Measurements from ENCODE around the gene VEZT.

GRCh38 chr12:95326855-95327254 lies 109.2 kb downstream of the VEZT start:
- no peak for TF ChIP-seq YY1 (IDR thresholded peaks at IDR 0.05; ENCODE audit: low read depth)
- TF ChIP-seq EP300 (IDR thresholded peaks at IDR 0.05; ENCODE audit: borderline replicate concordance), result no peak
- TF ChIP-seq TAF1 (IDR thresholded peaks at IDR 0.05; ENCODE audit: low read depth), result no peak
- no peak for TF ChIP-seq RAD21 (IDR thresholded peaks at IDR 0.05; ENCODE audit: low read depth)
- no peak for TF ChIP-seq CEBPB (IDR thresholded peaks at IDR 0.05)
- no peak for TF ChIP-seq MAX (IDR thresholded peaks at IDR 0.05)
- TF ChIP-seq TCF12 (IDR thresholded peaks at IDR 0.05; ENCODE audit: low read depth), result no peak
- no peak for TF ChIP-seq ZBTB7A (IDR thresholded peaks at IDR 0.05; ENCODE audit: low read depth)
- no peak for TF ChIP-seq NFIC (IDR thresholded peaks at IDR 0.05)
- no peak for TF ChIP-seq FOXM1 (IDR thresholded peaks at IDR 0.05; ENCODE audit: borderline replicate concordance, low read depth)
- TF ChIP-seq CREB1 (IDR thresholded peaks at IDR 0.05; ENCODE audit: low read depth), result no peak
- TF ChIP-seq REST (IDR thresholded peaks at IDR 0.05; ENCODE audit: low read depth), result no peak
- no peak for TF ChIP-seq EGR1 (IDR thresholded peaks at IDR 0.05)

Data from Ishikawa (cell line).